ENCODE measurements around the gene SEL1L.
"Not testable (repeated sequence)": the region's sequence is repeated elsewhere in the genome, so short reads cannot be mapped to it uniquely, and the experiment has no call there.

Gene SEL1L

DNA sequence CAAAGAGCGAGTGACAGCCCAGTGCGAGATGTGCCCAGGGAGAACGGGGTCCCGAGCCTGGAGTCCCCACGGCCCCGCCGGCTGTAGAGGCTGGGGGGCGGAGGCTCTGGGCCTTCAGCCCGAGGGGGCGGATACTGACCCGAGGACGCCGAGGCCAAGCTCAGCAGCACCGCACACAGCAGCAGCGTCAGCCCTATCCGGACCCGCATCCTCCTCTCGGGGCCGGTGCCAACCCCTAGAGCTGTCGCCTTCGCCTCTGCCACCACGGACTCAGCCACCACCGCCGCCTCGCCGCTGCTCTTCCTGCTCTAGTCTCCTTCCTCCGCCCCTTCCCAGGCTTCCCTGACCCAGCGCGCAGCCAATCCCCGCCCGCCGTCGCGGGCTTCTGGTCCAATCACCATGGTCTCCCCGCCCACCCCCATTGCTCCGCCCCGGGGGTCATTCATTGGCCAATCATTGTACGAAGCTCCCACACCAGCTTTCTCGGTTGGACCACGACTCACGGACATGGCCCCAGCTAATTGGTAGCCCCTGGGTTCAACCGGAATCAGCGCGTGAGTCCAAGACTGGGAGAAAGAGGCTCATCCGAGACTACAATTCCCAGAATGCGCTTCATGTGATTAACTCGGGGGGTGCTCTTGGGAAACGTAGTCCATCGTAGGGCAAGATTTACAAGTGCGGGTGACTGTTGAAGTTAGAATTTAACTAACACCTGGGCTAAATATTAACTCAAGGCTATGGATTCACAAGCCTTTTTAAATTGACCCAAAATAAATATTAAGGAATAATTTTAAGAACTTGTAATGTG lies at the start of gene SEL1L:
SEL1L (minus strand) TSS at position 318 of the 808 bp plus-strand sequence; CDS start at position 209, 109 bp downstream.
- ATAC-seq, result peak; percentile 99
- H3K4me3 Mint-ChIP-seq, result peak within 1 kb of the TSS; percentile 84
- H3K36me3 Mint-ChIP-seq, result no peaks in the 10 kb centered on the region
- H3K4me1 Mint-ChIP-seq, result peaks cover 51% of the 10 kb centered on the region
- peaks cover 4% of the 10 kb centered on the region for H3K9me3 Mint-ChIP-seq
- H3K27ac Mint-ChIP-seq, result peak within 1 kb of the TSS; percentile 80
- H3K27me3 Mint-ChIP-seq, result peaks cover 2% of the 10 kb centered on the region

DNA sequence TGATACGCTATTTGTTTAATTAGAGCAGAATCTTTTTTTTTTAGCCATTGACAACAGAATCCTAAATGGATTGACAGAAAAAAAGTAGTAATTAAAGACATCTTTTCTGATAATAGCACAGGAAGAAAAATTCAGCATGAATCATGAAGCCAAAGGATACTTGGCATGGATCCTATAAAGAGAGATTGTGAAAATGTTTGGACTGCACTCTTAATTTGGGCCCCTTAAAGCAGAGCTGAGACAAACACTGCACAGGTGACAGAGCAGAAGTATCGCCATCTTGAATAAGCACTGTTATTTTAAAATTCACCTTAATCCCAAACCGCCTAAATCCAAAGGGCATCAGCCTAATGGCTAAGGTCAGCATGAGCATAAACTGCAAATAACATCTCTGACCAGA lies 48.8 kb upstream of the SEL1L start:
- no peak for ATAC-seq
- no peaks in the 10 kb centered on the region for H3K36me3 Mint-ChIP-seq

DNA sequence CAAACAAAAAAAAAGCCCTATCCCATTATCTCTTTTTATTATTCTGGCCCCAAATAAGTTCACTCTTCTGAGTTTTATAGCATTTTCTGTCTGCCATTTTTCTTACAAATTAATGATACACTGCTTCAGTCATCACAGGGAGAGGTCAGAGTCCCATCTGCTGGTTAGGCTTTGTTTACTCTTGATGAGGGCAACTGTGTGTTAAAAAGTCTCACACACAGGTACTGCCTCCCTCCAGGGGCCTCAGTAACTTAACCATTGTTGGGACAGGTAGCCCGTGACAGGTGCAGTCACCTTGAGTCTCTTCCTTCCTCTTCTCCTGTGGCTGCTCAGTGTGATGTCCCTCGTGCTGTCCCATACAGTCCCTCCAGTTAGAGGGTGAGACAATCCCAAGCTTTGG lies 45.5 kb upstream of the SEL1L start:
- Mint-ChIP-seq H3K4me1 (no peaks in the 10 kb centered on the region), H3K9me3 (peaks cover 9% of the 10 kb centered on the region), H3K27ac (no peak overlapping the region), H3K36me3 (no peaks in the 10 kb centered on the region), H3K4me3 (no peak overlapping the region), H3K27me3 (peaks cover 8% of the 10 kb centered on the region)
- ATAC-seq, result no peak

More for the DNA sequence above, 48.8 kb upstream of the SEL1L start:
- peaks cover 8% of the 10 kb centered on the region for H3K27me3 Mint-ChIP-seq
- no peaks in the 10 kb centered on the region for H3K4me1 Mint-ChIP-seq
- no peak overlapping the region for H3K4me3 Mint-ChIP-seq
- H3K27ac Mint-ChIP-seq, result no peak overlapping the region
- peaks cover 9% of the 10 kb centered on the region for H3K9me3 Mint-ChIP-seq

DNA sequence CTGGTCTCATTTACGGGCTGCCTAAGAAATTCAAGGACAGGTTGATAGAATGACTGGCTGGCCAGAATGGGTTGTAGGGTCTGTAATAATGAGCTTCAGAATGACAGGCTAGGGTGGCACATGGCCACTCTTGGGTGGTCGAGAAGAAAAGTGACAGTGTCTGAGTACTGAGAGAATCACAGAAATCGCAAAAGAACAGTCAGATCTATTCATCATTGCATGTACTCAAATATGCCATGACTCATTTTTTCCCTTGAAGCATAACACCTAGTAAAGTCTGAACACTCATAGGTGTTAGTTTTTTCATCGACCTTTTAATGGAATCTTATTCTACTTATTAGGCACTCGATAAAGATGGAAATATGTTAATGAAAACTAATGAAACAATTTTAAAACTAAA lies 37.8 kb upstream of the SEL1L start:
- Mint-ChIP-seq H3K9me3 (no peaks in the 10 kb centered on the region), H3K36me3 (no peaks in the 10 kb centered on the region), H3K4me3 (no peak overlapping the region), H3K27me3 (peaks cover 11% of the 10 kb centered on the region), H3K4me1 (no peaks in the 10 kb centered on the region), H3K27ac (no peak overlapping the region)
- ATAC-seq, result no peak

DNA sequence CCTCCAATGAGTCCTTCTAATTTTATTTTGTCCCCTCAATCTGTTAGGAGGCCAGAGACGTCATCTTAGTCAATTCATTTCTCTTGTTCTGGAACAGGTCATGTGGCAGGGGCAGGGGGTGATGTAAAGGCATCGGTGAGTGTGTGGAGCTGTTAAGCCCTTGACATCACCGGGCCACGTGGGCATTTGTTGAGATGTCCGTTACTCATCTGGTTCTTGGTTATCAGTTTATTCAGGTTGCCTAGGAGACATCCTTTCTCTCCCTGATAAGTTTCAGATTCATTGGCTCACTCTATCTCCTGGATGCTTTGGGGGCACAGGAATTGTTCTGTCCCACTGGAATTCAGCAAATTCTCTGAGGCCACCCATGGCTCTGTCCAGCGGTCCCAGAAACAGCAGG lies 33.6 kb upstream of the SEL1L start:
- no peak for ATAC-seq
- H3K9me3 Mint-ChIP-seq, result no peaks in the 10 kb centered on the region
- H3K4me1 Mint-ChIP-seq, result no peaks in the 10 kb centered on the region
- H3K27ac Mint-ChIP-seq, result no peak overlapping the region
- H3K36me3 Mint-ChIP-seq, result no peaks in the 10 kb centered on the region
- peaks cover 11% of the 10 kb centered on the region for H3K27me3 Mint-ChIP-seq
- no peak overlapping the region for H3K4me3 Mint-ChIP-seq

DNA sequence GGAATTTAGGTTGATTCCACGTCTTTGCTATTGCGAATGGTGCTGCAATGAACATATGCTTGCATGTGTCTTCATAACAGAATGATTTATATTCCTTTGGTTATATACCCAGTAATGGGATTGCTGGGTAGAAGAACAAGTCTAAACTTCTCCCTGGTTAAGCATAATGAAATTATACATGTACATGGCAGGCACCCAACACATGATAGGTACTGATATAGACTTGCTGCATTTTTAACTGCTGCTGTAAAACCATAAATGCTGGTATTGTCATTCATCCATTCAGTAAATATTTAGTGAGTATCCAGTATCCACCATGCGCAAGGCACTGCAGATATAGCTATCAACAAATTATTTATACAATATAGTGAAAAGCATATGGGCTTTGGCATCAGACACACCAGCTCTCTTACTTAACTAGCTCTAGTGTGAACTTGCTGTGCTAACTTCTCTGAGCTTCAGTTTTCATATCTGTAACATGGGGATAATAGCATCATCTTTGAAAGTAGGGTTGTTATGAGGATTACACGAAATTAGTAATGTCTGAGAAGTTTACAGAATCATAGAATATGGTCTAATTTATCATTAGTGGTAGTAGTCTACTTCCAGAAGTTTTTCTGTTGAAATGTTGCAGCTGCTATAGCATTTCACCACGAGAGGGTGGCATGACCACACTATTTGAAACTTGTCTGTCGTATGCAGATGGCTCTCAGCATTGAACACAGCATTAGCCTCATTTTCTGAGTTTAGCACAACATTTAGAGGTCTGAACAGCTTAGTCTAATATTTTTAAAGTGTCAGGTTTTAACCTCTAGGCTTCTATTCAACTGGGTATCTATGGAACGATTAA lies 32.0 kb upstream of the SEL1L start:
- peaks cover 11% of the 10 kb centered on the region for H3K27me3 Mint-ChIP-seq
- H3K4me3 Mint-ChIP-seq, result no peak overlapping the region
- no peaks in the 10 kb centered on the region for H3K4me1 Mint-ChIP-seq
- no peak for ATAC-seq
- H3K9me3 Mint-ChIP-seq, result no peaks in the 10 kb centered on the region
- no peaks in the 10 kb centered on the region for H3K36me3 Mint-ChIP-seq
- no peak overlapping the region for H3K27ac Mint-ChIP-seq

DNA sequence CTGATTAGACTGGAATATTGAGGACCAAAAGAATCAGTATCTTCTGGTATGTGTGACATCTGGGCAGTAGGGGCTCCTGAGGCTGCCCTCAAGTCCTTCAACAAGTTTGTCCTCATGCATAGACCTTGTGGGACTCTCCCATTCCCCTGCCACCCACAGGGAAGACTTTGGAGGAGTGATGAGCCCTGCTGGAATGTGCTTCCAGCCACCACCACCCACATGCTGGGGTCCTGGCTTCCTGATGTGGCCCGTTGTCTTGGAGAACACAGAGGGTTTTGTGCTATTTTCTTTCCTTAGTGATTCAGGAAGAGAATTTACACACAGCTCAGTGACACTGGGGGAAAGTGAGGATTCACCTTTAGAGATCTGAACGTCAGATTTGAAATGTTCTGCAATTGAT lies 29.2 kb upstream of the SEL1L start:
- Mint-ChIP-seq H3K27me3 (no peaks in the 10 kb centered on the region), H3K27ac (no peak overlapping the region), H3K36me3 (no peaks in the 10 kb centered on the region), H3K4me3 (no peak overlapping the region), H3K4me1 (no peaks in the 10 kb centered on the region), H3K9me3 (peaks cover 2% of the 10 kb centered on the region)
- ATAC-seq, result no peak

DNA sequence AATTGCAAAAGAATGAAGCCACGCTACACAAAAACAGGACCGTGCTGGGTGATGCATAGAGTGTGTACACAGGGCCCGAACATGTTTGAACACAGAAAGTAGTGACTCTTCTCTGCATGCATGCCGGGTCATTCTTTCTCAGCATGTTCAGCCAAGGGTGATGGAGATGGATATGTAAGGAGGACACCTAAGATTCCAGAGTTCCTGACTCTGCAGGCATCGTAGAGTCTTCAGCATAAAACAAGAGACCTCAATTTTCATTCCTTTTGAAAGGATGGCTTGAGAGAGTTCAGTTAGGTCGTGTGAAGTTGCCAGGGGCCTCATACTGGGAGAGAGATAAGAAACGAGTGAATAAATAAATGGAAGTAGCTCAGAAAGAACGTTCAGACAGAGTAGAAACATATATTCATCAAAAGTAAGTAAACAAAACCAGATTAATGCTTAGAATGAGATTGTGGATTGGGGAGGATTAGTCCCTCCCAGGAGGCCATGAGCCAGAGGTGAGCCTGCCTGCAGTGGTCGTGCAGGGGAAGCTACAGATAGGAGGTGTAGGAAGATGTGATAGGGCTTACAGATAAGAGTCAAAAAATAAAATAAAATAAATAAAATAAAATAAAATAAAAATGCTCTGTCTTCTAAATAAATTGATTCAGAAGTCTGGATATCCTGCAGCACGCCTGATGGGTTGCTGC lies 27.6 kb upstream of the SEL1L start:
- Mint-ChIP-seq H3K27ac (no peak overlapping the region), H3K36me3 (no peaks in the 10 kb centered on the region), H3K9me3 (peaks cover 2% of the 10 kb centered on the region), H3K4me1 (no peaks in the 10 kb centered on the region), H3K4me3 (no peak overlapping the region), H3K27me3 (no peaks in the 10 kb centered on the region)
- ATAC-seq, result no peak

DNA sequence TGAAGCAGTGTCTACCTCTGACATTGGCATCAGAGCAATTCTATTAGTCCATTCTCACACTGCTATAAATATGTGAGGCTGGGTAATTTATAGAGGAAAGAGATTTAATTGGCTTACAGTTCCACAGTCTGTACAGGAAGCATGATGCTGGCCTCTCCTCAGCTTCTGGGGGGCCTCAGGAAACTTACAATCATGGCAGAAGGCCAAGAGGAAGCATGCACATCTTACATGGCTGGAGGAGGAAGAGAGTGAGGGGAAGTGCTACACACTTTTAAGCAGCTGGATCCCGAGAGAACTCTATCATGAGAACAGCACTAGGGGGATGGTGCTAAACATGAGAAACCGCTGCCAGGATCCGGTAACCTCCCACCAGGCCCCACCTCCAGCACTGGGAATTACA lies 25.7 kb upstream of the SEL1L start:
- no peak overlapping the region for H3K4me3 Mint-ChIP-seq
- H3K36me3 Mint-ChIP-seq, result no peaks in the 10 kb centered on the region
- H3K27ac Mint-ChIP-seq, result no peak overlapping the region
- H3K9me3 Mint-ChIP-seq, result peaks cover 2% of the 10 kb centered on the region
- no peaks in the 10 kb centered on the region for H3K4me1 Mint-ChIP-seq
- no peaks in the 10 kb centered on the region for H3K27me3 Mint-ChIP-seq
- ATAC-seq, result no peak

DNA sequence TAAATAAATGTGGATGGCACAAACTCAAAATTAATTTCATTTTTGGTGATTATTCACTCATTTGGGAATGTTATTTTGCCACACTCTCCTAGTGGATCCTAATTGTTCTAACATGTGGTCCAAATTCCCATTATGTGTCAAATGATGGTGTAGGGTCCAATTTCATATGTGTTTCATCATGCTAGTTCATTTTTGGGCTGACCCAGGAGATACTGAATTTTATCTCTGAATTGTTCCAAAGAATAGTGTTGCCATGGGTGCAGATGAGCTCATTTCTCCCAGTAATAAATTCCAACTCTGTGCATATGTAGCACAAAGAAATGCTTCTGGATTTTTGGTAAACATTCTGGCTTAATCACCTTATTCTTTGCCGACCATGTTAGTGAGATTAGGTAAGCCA lies 23.5 kb upstream of the SEL1L start:
- no peak for ATAC-seq
- Mint-ChIP-seq H3K9me3 (peaks cover 2% of the 10 kb centered on the region), H3K36me3 (no peaks in the 10 kb centered on the region), H3K4me3 (no peak overlapping the region), H3K27ac (no peak overlapping the region), H3K27me3 (no peaks in the 10 kb centered on the region), H3K4me1 (peaks cover 8% of the 10 kb centered on the region)

DNA sequence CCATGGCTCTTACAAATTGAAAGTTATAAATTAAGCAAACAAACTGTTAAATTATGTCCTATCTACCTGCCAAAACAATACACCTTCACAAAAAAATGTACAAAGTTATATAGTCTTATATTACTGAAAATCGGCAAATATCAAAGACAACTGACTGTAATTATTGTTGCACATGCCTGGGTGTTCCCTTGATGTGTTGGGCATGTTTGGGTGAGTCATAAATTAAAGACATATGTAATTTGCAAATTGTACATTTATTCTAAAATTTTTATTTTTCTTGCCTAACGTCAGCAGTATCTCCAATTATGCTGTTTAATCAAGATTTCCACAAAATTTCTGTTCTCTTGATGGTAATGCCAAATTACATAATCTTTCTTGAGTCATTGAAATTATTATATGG lies 22.0 kb upstream of the SEL1L start:
- Mint-ChIP-seq H3K4me3 (no peak overlapping the region), H3K36me3 (no peaks in the 10 kb centered on the region), H3K27me3 (no peaks in the 10 kb centered on the region), H3K27ac (no peak overlapping the region), H3K4me1 (peaks cover 13% of the 10 kb centered on the region), H3K9me3 (peaks cover 2% of the 10 kb centered on the region)
- no peak for ATAC-seq

DNA sequence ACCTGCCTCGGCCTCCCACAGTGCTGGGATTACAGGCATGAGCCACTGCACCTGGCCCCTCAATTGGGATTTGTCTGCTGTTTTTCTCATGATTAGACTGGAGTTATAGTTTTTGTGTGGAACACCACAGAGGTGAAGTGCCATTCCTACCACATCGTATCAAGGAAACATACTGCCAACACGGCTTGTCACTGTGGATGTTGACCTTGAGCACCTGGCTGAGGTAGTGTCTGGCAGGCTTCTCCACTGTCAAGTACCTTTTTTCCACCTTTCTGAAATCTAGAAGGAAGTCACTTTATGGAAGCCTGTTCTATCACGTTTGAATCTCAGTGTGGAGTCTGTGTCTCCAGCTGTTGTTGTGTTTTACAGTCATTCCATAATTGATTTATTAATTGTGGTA lies 21.4 kb upstream of the SEL1L start:
- no peaks in the 10 kb centered on the region for H3K36me3 Mint-ChIP-seq
- H3K4me3 Mint-ChIP-seq, result no peak overlapping the region
- peaks cover 13% of the 10 kb centered on the region for H3K4me1 Mint-ChIP-seq
- peaks cover 2% of the 10 kb centered on the region for H3K9me3 Mint-ChIP-seq
- no peak for ATAC-seq
- no peaks in the 10 kb centered on the region for H3K27me3 Mint-ChIP-seq
- H3K27ac Mint-ChIP-seq, result no peak overlapping the region

DNA sequence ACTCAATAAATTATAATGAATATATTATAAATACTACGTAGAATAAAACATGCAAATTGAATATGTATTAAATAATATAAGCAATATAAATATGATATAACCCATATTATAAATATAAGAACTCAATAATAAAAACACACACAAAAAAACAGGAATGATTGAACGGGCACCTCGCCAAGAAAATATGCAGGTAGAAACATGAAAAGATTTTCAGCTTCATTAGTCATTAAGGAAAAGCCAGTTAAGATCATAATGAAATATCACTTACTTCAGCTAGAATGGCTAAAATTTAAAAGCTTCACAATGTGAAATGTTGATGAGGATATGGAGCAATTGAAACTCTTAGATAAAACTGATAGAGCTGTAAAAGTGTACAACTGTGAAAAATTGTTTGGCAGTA lies 17.8 kb upstream of the SEL1L start:
- Mint-ChIP-seq H3K36me3 (no peaks in the 10 kb centered on the region), H3K9me3 (no peaks in the 10 kb centered on the region), H3K27me3 (no peaks in the 10 kb centered on the region), H3K27ac (no peak overlapping the region), H3K4me3 (no peak overlapping the region), H3K4me1 (peaks cover 27% of the 10 kb centered on the region)
- no peak for ATAC-seq

DNA sequence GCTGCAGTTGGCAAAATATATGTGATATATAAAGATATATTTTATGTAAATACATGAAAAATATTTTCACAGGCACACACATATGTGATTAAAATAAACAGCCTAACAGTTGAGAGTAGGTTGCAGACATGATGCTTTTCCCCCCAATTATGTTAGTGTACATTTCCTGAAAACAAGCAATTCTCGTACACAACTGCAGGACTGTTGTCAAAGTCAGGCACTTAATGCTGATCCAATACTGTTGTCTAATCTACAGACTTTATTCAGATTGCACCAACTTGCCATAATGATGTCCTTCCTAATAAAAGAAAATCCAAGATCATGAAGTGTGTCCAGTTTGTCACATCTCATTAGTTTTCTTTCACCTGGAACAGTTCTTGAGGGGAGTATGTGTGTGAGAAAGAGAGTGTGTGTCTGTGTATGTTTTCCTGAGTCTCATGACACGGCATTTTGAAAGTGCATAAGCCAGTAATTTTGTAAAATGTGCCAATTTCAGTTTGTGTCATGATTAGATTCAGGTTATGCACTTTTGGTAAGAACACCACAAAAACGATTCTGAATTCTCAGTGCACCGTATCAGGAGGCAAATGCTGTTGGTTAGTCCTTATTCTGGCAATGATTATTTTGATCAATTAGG lies 16.5 kb upstream of the SEL1L start:
- peak; percentile 41 for ATAC-seq

DNA sequence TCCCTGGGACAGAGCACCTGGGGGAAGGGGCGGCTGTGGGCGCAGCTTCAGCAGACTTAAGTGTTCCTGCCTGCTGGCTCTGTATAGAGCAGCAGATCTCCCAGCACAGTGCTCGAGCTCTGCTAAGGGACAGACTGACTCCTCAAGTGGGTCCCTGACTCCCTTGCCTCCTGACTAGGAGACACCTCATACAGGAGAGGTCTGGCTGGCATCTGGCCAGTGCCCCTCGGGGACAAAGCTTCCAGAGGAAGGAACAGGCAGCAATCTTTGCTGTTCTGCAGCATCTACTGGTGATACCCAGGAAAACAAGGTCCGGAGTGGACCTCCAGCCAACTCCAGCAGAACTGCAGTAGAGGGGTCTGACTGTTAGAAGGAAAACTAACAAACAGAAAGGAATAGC lies 7.6 kb upstream of the SEL1L start:
- not testable (repeated sequence) for H3K4me3 Mint-ChIP-seq, H3K9me3 Mint-ChIP-seq, H3K36me3 Mint-ChIP-seq, H3K27ac Mint-ChIP-seq, H3K4me1 Mint-ChIP-seq, ATAC-seq
- peaks cover 31% of the 10 kb centered on the region for H3K27me3 Mint-ChIP-seq

More for the DNA sequence above, 16.5 kb upstream of the SEL1L start:
- no peak overlapping the region for H3K4me3 Mint-ChIP-seq
- H3K36me3 Mint-ChIP-seq, result no peaks in the 10 kb centered on the region
- no peaks in the 10 kb centered on the region for H3K9me3 Mint-ChIP-seq
- H3K27ac Mint-ChIP-seq, result no peak overlapping the region
- no peaks in the 10 kb centered on the region for H3K27me3 Mint-ChIP-seq
- H3K4me1 Mint-ChIP-seq, result peaks cover 27% of the 10 kb centered on the region
